GM12878 (cell line): ENCODE measurements around the gene ACTN2. TPM values are rescaled to one million over a fixed set of nuclear protein-coding genes. Genes with fewer than 3 reads are reported as not detected.

Experiments
- ATAC-seq: fragments of 200-7000 bp; cut with Tn5 transposase; 3 replicates; pipeline ENCODE4 v1.9.1; 2020; ENCODE audit warnings: mild to moderate bottlenecking, moderate library complexity
- BruUV-seq: library from RNA; stranded (reverse); fragments of 400-500 nt; replicated peaks from 2 replicates; lab custom pipeline; 2021; lab: Mats Ljungman, UMichigan
- CTCF ChIA-PET: fragments of 300-600 bp; sonication (Branson Sonifier 250); formaldehyde crosslinking; extraction: SDS; loops from one replicate; lab custom pipeline; 2021; ENCODE audit warnings: inconsistent platforms; lab: Yijun Ruan, JAX
- POLR2A ChIA-PET: fragments of 350-600 bp; formaldehyde crosslinking; extraction: SDS; loops from one replicate; lab custom pipeline; 2021; ENCODE audit warnings: inconsistent platforms; lab: Charles Lee
- RAD21 ChIA-PET: fragments of 300-600 bp; sonication (Branson Sonifier 250); formaldehyde crosslinking; loops from one replicate; lab custom pipeline; 2023; ENCODE audit warnings: antibody characterized with exemption; ENCODE audit not compliant: unreplicated experiment; lab: Charles Lee
- SMC1A ChIA-PET: fragments of 300-600 bp; sonication (Branson Sonifier 250); formaldehyde crosslinking; loops from one replicate; lab custom pipeline; 2023; ENCODE audit not compliant: unreplicated experiment, uncharacterized antibody; lab: Charles Lee
- DNase-seq: peaks from one replicate; pipeline ENCODE4 v3.0.0-alpha.2; 2011; ENCODE audit warnings: low read depth, low spot score
- FAIRE-seq: peaks from 3 replicates; lab custom pipeline; 2011; peaks lifted over from hg19 to GRCh38; lab: Jason Lieb, UNC
- H2AFZ ChIP-seq: 2 replicates; pipeline ENCODE4 v1.6.0; 2011; ENCODE audit warnings: low read depth, low read length, control low read depth; ENCODE audit not compliant: control insufficient read depth
- H3K27ac ChIP-seq: 2 replicates; pipeline ENCODE4 v1.5.1; 2011; ENCODE audit warnings: control low read depth; ENCODE audit not compliant: control insufficient read depth, insufficient read depth
- H3K27me3 ChIP-seq, 2 experiments: replicated peaks in 1 of 2; 2 replicates each; pipeline versions ENCODE4 v1.6.0 to v1.6.1; 2011; ENCODE audit warnings: low read length in 1 of 2; ENCODE audit not compliant: control insufficient read depth in 2 of 2, insufficient read depth in 2 of 2
- H3K36me3 ChIP-seq, 2 experiments: 2 replicates each; pipeline ENCODE4 v1.5.1; 2011; ENCODE audit warnings: low read length in 1 of 2; ENCODE audit not compliant: control insufficient read depth in 2 of 2, insufficient read depth in 2 of 2
- H3K4me1 ChIP-seq: 2 replicates; pipeline ENCODE4 v1.6.1; 2011; ENCODE audit warnings: mild to moderate bottlenecking, low read length, moderate library complexity, mixed read lengths; ENCODE audit not compliant: control insufficient read depth, insufficient read depth
- H3K4me2 ChIP-seq: 2 replicates; pipeline ENCODE4 v1.6.0; 2011; ENCODE audit warnings: control low read depth; ENCODE audit not compliant: control insufficient read depth, insufficient read depth
- H3K4me3 ChIP-seq: fragments of 200-600 bp; sonication (generic); 2 replicates; pipeline ENCODE4 v1.5.1; 2016
- H3K79me2 ChIP-seq: 2 replicates; pipeline ENCODE4 v1.6.0; 2011; ENCODE audit warnings: low read length; ENCODE audit not compliant: control insufficient read depth, insufficient read depth
- H3K9ac ChIP-seq: 2 replicates; pipeline ENCODE4 v1.8.0; 2011; ENCODE audit warnings: low read length, control low read depth, mixed read lengths; ENCODE audit not compliant: control insufficient read depth, insufficient read depth
- H3K9me3 ChIP-seq: replicated peaks from 3 replicates; pipeline ENCODE4 v1.5.1; 2011; ENCODE audit warnings: mild to moderate bottlenecking, low read length; ENCODE audit not compliant: control insufficient read depth, insufficient read depth
- H4K20me1 ChIP-seq: 2 replicates; pipeline ENCODE4 v1.6.0; 2011; ENCODE audit not compliant: control insufficient read depth, insufficient read depth
- FOS ChIP-seq: IDR thresholded peaks from 3 replicates; pipeline ENCODE4 v1.6.1; 2011; ENCODE audit warnings: borderline replicate concordance; ENCODE audit not compliant: insufficient read length; ENCODE audit errors: extremely low read depth
- IRF4 ChIP-seq: IDR thresholded peaks from 2 replicates; pipeline ENCODE4 v1.6.1; 2011; ENCODE audit warnings: low read depth, low read length
- JUND ChIP-seq: IDR thresholded peaks from 2 replicates; pipeline ENCODE4 v1.6.1; 2012; ENCODE audit warnings: low read depth, mild to moderate bottlenecking, low read length, improper control_type of control experiment, moderate library complexity
- RB1 ChIP-seq: fragments of 450-650 bp; formaldehyde crosslinking; IDR thresholded peaks from 2 replicates; pipeline ENCODE4 v1.6.1; 2017; ENCODE audit warnings: mild to moderate bottlenecking, borderline replicate concordance
- RFX5 ChIP-seq: IDR thresholded peaks from 2 replicates; pipeline ENCODE4 v1.6.1; 2011; ENCODE audit warnings: low read depth, low read length, improper control_type of control experiment
- ZNF274 ChIP-seq: IDR thresholded peaks from one replicate; pipeline ENCODE4 v1.8.0; 2011; ENCODE audit not compliant: insufficient read length, insufficient read depth
- ZNF622 ChIP-seq: fragments of 450-650 bp; IDR thresholded peaks from 2 replicates; pipeline ENCODE4 v1.6.1; 2017; ENCODE audit warnings: mild to moderate bottlenecking, inconsistent platforms
- ZZZ3 ChIP-seq: IDR thresholded peaks from 2 replicates; pipeline ENCODE4 v1.6.1; 2011; ENCODE audit warnings: low read depth; ENCODE audit not compliant: control insufficient read depth, insufficient read length
- WGBS: methylation state at CpG from one replicate; pipeline ENCODE4 v1.1.6; 2016; ENCODE audit warnings: low lambda C conversion rate; ENCODE audit not compliant: insufficient replicate concordance, insufficient coverage; ENCODE audit errors: missing lambda C conversion rate; 5-methylcytosine and 5-hydroxymethylcytosine counted together
- in situ Hi-C: fragments of 300-500 bp; cut with MboI; formaldehyde crosslinking; loops from 9 replicates; pipeline ENCODE4 v1.14.3; 2018; ENCODE audit warnings: mixed read lengths
- intact Hi-C: fragments of 100-400 bp; cut with micrococcal nuclease; formaldehyde crosslinking; loops from one replicate; pipeline ENCODE4 v1.14.2; 2022; ENCODE audit not compliant: unreplicated experiment
- polyA plus RNA-seq, 11 experiments: library from polyadenylated mRNA; depleted of rRNA in 4 of 11; unstranded in 6 of 11; stranded (reverse) in 5 of 11; fragments of >200 nt; fragmentation: Nextera tagmentation in 4 of 11; fragmentation: Illumina TruSeq in 1 of 11; extraction: Ambion mirVana in 4 of 11; extraction: Trizol in 1 of 11; gene quantifications; 1 replicate in 1 of 11; 2 replicates in 10 of 11; pipeline versions ENCODE4 v1.2.1 to v1.2.3, GENCODE V29; 2011 to 2016; ENCODE audit warnings: inconsistent platforms in 2 of 11, missing spikeins in 2 of 11, low read depth in 1 of 11
- total RNA-seq, 4 experiments: library from RNA; depleted of rRNA in 3 of 4; stranded (reverse); fragments of >200 nt in 3 of 4; fragmentation: Illumina TruSeq in 1 of 4; extraction: Trizol in 1 of 4; gene quantifications; 2 replicates each; pipeline versions ENCODE4 v1.2.1 to v1.2.3, GENCODE V29; 2013 to 2021
- TF ChIP-seq, protein P1 (sequence below): IDR thresholded peaks from 2 replicates; pipeline ENCODE4 v1.6.1; 2012; ENCODE audit warnings: low read depth, low read length, improper control_type of control experiment
- TF ChIP-seq, protein P2 (sequence below): IDR thresholded peaks from 2 replicates; pipeline ENCODE4 v1.6.1; 2011; ENCODE audit warnings: low read depth, mild to moderate bottlenecking, low read length, moderate library complexity, borderline replicate concordance; ENCODE audit errors: extremely low read depth
- TF ChIP-seq, protein P3 (sequence below): fragments of 450-650 bp; IDR thresholded peaks from 2 replicates; pipeline ENCODE4 v1.6.1; 2018; ENCODE audit warnings: mild to moderate bottlenecking, low read depth, moderate library complexity; ENCODE audit not compliant: partially characterized antibody

The ACTN2 gene
- total and polyA plus RNA-seq, 10 of the 15 experiments (the other 5 are each of a cell fraction or from before 2014, with no cell fraction given) = 0.10 TPM; not detected in 9

DNA sequence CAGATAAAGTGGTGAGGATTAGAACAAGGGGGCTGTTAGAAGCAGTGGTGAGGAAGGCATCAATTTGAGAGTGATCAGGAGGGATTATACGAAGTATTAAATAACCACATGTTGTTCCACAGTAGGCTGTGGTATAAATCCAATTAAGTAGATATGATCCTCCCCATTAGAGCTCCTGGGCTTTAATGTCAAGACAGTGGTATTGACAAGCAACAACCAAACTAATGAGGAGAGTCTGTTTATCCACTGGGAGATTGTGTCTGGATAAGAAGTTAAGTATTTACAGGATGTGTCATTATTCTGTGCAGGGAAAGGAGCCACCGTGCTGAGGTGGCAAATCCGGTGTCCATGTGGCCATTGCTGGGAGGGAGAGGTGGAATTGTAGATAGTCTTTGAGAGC, 5.8 kb downstream of the ACTN2 start:
- Histone ChIP-seq H3K36me3 (no peaks in the 10 kb centered on the region), H3K27me3 (no peaks in the 10 kb centered on the region), H3K4me2 (no peak overlapping the region), H3K79me2 (no peaks in the 10 kb centered on the region), H3K9ac (no peak overlapping the region), H4K20me1 (no peaks in the 10 kb centered on the region), H3K9me3 (no peaks in the 10 kb centered on the region), H3K4me3 (no peak overlapping the region), H3K4me1 (no peaks in the 10 kb centered on the region), H3K27ac (no peak overlapping the region), H2AFZ (no peak overlapping the region)
- intact Hi-C loops (no loop called here), in situ Hi-C loops (no loop called here)
- RAD21 ChIA-PET = no interaction called here
- FAIRE-seq = no peak
- no peak for ATAC-seq
- no TSS peak for BruUV-seq
- POLR2A ChIA-PET = no interaction called here
- no peak for TF ChIP-seq RFX5
- no peak for TF ChIP-seq FOS
- TF ChIP-seq ZZZ3 = no peak
- no peak for TF ChIP-seq RB1
- no peak for DNase-seq
- SMC1A ChIA-PET = no interaction called here
- WGBS = 27% methylated on average over 3 of the region's 3 CpGs
- CTCF ChIA-PET = no interaction called here

DNA sequence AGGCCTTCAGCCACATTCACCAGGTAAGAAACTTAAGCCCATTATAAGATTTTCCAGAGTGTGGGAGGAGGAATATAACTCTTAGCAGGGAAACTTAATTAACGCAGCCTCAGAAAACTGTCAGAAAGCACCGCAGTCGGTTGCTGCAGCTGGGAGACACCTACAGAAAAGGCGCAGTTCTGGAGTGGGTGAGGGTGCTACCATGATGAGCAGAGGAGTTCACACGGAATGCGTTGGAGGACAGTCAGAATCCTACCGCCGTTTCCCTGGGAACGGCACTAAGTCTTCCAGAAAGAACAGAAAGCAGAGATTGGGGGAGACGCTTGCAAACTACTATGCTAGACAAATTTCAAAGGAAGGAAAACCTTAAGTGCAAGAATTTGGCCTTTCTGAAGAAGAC, 6.4 kb downstream of the ACTN2 start:
- POLR2A ChIA-PET = no interaction called here
- BruUV-seq = no TSS peak
- 57% methylated on average over 10 of the region's 10 CpGs for WGBS
- ATAC-seq = no peak
- DNase-seq = no peak
- intact Hi-C loops (no loop called here), in situ Hi-C loops (no loop called here)
- Histone ChIP-seq H3K27ac (no peak overlapping the region), H3K4me2 (no peak overlapping the region), H3K79me2 (no peaks in the 10 kb centered on the region), H3K27me3 (no peaks in the 10 kb centered on the region), H3K4me1 (no peaks in the 10 kb centered on the region), H3K9me3 (no peaks in the 10 kb centered on the region), H3K36me3 (no peaks in the 10 kb centered on the region), H3K9ac (no peak overlapping the region), H2AFZ (no peak overlapping the region), H3K4me3 (no peak overlapping the region), H4K20me1 (no peaks in the 10 kb centered on the region)
- SMC1A ChIA-PET = no interaction called here
- TF ChIP-seq ZNF622 (no peak), IRF4 (no peak), JUND (no peak), ZNF274 (no peak)
- TF ChIP-seq, protein P1, sequence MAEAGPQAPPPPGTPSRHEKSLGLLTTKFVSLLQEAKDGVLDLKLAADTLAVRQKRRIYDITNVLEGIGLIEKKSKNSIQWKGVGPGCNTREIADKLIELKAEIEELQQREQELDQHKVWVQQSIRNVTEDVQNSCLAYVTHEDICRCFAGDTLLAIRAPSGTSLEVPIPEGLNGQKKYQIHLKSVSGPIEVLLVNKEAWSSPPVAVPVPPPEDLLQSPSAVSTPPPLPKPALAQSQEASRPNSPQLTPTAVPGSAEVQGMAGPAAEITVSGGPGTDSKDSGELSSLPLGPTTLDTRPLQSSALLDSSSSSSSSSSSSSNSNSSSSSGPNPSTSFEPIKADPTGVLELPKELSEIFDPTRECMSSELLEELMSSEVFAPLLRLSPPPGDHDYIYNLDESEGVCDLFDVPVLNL = no peak
- TF ChIP-seq, protein P2, sequence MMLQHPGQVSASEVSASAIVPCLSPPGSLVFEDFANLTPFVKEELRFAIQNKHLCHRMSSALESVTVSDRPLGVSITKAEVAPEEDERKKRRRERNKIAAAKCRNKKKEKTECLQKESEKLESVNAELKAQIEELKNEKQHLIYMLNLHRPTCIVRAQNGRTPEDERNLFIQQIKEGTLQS = no peak
- TF ChIP-seq, protein P3, sequence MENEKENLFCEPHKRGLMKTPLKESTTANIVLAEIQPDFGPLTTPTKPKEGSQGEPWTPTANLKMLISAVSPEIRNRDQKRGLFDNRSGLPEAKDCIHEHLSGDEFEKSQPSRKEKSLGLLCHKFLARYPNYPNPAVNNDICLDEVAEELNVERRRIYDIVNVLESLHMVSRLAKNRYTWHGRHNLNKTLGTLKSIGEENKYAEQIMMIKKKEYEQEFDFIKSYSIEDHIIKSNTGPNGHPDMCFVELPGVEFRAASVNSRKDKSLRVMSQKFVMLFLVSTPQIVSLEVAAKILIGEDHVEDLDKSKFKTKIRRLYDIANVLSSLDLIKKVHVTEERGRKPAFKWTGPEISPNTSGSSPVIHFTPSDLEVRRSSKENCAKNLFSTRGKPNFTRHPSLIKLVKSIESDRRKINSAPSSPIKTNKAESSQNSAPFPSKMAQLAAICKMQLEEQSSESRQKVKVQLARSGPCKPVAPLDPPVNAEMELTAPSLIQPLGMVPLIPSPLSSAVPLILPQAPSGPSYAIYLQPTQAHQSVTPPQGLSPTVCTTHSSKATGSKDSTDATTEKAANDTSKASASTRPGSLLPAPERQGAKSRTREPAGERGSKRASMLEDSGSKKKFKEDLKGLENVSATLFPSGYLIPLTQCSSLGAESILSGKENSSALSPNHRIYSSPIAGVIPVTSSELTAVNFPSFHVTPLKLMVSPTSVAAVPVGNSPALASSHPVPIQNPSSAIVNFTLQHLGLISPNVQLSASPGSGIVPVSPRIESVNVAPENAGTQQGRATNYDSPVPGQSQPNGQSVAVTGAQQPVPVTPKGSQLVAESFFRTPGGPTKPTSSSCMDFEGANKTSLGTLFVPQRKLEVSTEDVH = no peak
- CTCF ChIA-PET = no interaction called here
- RAD21 ChIA-PET = no interaction called here
- FAIRE-seq = no peak
